Ovary (tissue), 9 donors: Measurements from ENCODE around the gene MARS2. TPM values are rescaled to one million over a fixed set of nuclear protein-coding genes. Genes with fewer than 3 reads are reported as not detected.
A peak's percentile ranks its signal among the peaks of the same experiment; 100 is the strongest.
"Not testable (repeated sequence)": the region's sequence is repeated elsewhere in the genome, so short reads cannot be mapped to it uniquely, and the experiment has no call there.

Source experiments
- DNase-seq, 5 donors: peaks; one replicate each; pipeline ENCODE4 v3.0.0-alpha.2; 2019 to 2020
- H3K27ac ChIP-seq, 2 donors: fragments of 200-600 bp; one replicate each; pipeline versions ENCODE4 v1.5.1 to v1.8.0; 2019 to 2022
- H3K27me3 ChIP-seq: fragments of 200-600 bp; one replicate; pipeline ENCODE4 v1.8.0; 2022
- H3K36me3 ChIP-seq: fragments of 200-600 bp; sonication (generic); one replicate; pipeline ENCODE4 v1.5.1; 2019
- H3K4me1 ChIP-seq: one replicate; pipeline ENCODE4 v1.8.1; 2013; ENCODE audit warnings: mild to moderate bottlenecking, moderate library complexity; ENCODE audit not compliant: insufficient read depth
- H3K4me3 ChIP-seq: fragments of 200-600 bp; sonication (generic); one replicate; pipeline ENCODE4 v1.5.1; 2017
- H3K9me3 ChIP-seq, 2 donors: fragments of 200-600 bp in 1 of 2; sonication (generic) in 1 of 2; one replicate each; pipeline versions ENCODE4 v1.5.1 to v1.8.1; 2013 to 2019; ENCODE audit warnings: mild to moderate bottlenecking in 1 of 2, moderate library complexity in 1 of 2
- EP300 ChIP-seq: sonication (generic); formaldehyde crosslinking; IDR thresholded peaks from one replicate; pipeline ENCODE4 v1.6.1; 2017; ENCODE audit warnings: antibody characterized with exemption
- POLR2A ChIP-seq: fragments of 450-650 bp; IDR thresholded peaks from one replicate; pipeline ENCODE4 v1.6.1; 2017; ENCODE audit warnings: antibody characterized with exemption, mild to moderate bottlenecking, moderate library complexity
- WGBS, 3 donors: extraction: QIAGEN DNeasy Blood & Tissue Kit in 1 of 3; methylation state at CpG; one replicate each; pipeline versions ENCODE4 v1.1.5 to v1.1.7; 2013 to 2017; 5-methylcytosine and 5-hydroxymethylcytosine counted together
- intact Hi-C, 4 donors: fragments of 100-400 bp; cut with DNase I; formaldehyde crosslinking; loops; one replicate each; pipeline versions ENCODE4 v1.11.0 to v1.15.1; 2022 to 2023
- polyA plus RNA-seq, 2 donors: library from polyadenylated mRNA; stranded (reverse); fragments of 200-250 nt in 1 of 2; fragments of 350-450 nt in 1 of 2; fragmentation: Illumina TruSeq in 1 of 2; extraction: RNeasy Lipid Tissue Mini Kit (QIAGEN cat#74804) in 1 of 2; gene quantifications; one replicate each; pipeline ENCODE4 v1.2.3, GENCODE V29; 2013 to 2014
- total RNA-seq, 7 donors: library from RNA; depleted of rRNA in 2 of 7; stranded (reverse); fragments of >200 nt in 2 of 7; fragmentation: NEBNext Ultra II Directional in 3 of 7; extraction: Animal tissue kit (Norgen Biotek cat#: 25700) in 3 of 7; gene quantifications; one replicate each; pipeline versions ENCODE4 v1.1.0 to v1.2.4, GENCODE V29; 2016 to 2023
- TF ChIP-seq, protein P1 (sequence below), 3 donors: fragments of 450-650 bp in 2 of 3; fragments of 200-600 bp in 1 of 3; IDR thresholded peaks; one replicate each; pipeline versions ENCODE4 v1.5.1 to v1.8.0; 2016 to 2022; ENCODE audit warnings: antibody characterized with exemption in 3 of 3, mild to moderate bottlenecking in 1 of 3
- donor health status: DM: no; HTN: no; CAD: no; lungs with moderate emphysema.
- donor health status: DM: no; HTN: no; CAD: no.
- donor health status: Bipolar disorder and iron deficiency.
- donor health status: DM: yes; HTN: yes; CAD: no.
- donor health status: DM: no; HTN: no; CAD: no.
- donor health status: DM: yes; HTN: yes; CAD: no.

Gene MARS2
- total and polyA plus RNA-seq, 9 donors = 1.8 to 7.7 (median 4.7) TPM

DNA sequence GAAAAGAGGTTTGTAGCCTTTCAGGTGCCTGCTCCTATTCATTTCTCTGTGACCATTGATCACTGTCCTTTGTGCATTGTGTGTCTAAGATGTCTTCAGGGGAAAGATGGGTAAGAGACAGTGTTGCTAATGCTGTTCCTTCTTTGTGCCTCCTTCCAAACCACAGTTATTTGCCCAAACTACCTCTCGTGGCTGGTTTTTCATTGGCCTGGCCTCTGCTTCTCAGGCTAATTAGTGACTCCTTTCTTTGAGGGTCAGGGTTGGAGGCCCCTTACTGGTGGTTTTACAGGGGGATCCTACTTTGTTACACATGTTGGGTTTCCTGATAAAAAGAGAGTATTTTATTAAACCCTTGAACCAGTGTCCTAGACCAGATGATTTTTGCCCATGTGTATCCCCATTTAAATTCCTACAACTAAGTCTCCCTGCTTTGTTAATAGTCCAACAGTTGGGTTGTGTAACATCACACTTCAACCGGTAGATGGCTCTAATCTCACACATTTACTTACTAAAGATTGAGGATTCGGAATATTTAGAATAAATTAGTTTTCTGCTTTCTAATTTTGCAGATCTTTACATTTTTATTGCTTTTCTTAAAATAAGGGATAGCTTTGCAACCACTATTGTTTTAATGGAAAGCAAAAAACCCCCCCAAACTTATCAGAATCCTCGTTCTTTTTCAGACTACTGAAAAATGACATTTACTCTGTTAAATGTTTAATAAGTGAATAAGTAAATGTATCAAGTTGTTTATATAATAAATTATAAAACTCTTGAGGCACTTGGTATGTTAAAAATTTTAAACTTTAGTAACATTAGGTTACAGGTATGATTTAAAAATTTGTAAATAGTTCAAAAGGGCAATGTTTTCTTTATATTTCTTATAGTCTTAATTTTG lies 2.4 kb downstream of the MARS2 start:
- WGBS, 3 donors = 5 to 9% (median 8%) methylated on average over 4 of the region's 4 CpGs
- Histone ChIP-seq H3K9me3 (no peaks in the 10 kb centered on the region), H3K36me3 (no peaks in the 10 kb centered on the region), H3K4me1 (peaks cover 9% of the 10 kb centered on the region), H3K4me3 (no peak overlapping the region), H3K27ac (no peak overlapping the region), H3K27me3 (peaks cover 2% of the 10 kb centered on the region)
- TF ChIP-seq, protein P1, sequence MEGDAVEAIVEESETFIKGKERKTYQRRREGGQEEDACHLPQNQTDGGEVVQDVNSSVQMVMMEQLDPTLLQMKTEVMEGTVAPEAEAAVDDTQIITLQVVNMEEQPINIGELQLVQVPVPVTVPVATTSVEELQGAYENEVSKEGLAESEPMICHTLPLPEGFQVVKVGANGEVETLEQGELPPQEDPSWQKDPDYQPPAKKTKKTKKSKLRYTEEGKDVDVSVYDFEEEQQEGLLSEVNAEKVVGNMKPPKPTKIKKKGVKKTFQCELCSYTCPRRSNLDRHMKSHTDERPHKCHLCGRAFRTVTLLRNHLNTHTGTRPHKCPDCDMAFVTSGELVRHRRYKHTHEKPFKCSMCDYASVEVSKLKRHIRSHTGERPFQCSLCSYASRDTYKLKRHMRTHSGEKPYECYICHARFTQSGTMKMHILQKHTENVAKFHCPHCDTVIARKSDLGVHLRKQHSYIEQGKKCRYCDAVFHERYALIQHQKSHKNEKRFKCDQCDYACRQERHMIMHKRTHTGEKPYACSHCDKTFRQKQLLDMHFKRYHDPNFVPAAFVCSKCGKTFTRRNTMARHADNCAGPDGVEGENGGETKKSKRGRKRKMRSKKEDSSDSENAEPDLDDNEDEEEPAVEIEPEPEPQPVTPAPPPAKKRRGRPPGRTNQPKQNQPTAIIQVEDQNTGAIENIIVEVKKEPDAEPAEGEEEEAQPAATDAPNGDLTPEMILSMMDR (IDR thresholded peaks at IDR 0.05) = peak; percentile 58 to 63 (median 63)
- TF ChIP-seq EP300 = no peak
- intact Hi-C loops = loop anchor here in 1 of 4 donors (10.0 kb wide), 1 partner anchor 193 kb away; the partner anchor contains the start of gene MOB4
- no peak for DNase-seq

DNA sequence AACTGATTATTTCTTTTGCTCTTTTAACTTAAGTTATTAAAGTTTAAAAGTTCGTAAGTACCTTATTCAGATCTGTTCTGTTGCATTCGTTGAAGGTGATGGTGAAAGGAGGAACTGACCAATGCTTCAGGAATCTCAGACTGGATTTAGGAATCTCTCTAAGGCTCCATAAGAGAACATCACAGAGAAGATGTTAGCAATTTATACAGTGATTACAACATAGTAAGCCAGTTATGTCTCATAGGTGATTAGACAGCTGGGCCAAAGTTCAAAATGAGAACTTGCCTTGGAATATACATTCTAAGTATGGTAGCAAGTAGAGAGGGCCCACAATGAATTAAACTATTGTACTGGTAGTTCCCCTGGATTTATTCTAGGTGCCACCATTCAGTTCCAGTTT lies 3.2 kb downstream of the MARS2 start:
- no peak overlapping the region for H3K27ac ChIP-seq
- H3K4me3 ChIP-seq = no peak overlapping the region
- peaks cover 2% of the 10 kb centered on the region for H3K27me3 ChIP-seq
- TF ChIP-seq, protein P1 (IDR thresholded peaks at IDR 0.05) = no peak
- TF ChIP-seq POLR2A = no peak
- no peak for TF ChIP-seq EP300
- H3K9me3 ChIP-seq = no peaks in the 10 kb centered on the region
- intact Hi-C loops = loop anchor here in 1 of 4 donors (10.0 kb wide), 1 partner anchor 194 kb away; the partner anchor contains the start of gene MOB4
- H3K36me3 ChIP-seq = no peaks in the 10 kb centered on the region
- peaks cover 9% of the 10 kb centered on the region for H3K4me1 ChIP-seq
- 46 to 57% (median 51%) methylated on average over 2 of the region's 2 CpGs for WGBS, 3 donors
- no peak for DNase-seq

DNA sequence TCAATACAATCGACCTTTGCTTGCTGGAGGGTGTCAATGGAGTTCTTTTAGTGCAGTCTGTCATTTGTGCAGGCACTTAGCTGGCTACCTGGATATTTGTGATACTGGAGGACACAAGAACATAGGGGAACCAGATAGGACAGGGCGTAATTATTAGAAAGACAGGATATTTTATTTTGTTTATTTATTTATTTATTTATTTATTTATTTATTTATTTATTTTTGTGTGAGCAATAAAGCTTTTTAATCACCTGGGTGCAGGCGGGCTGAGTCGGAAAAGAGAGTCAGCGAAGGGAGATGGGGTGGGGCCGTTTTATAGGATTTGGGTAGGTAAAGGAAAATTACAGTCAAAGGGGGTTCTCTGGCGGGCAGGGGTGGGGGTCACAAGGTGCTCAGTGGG lies 4.0 kb downstream of the MARS2 start:
- intact Hi-C loops = loop anchor here in 1 of 4 donors (10.0 kb wide), 1 partner anchor 194 kb away; the partner anchor contains the start of gene MOB4
- WGBS, 3 donors = 92 to 93% (median 93%) methylated on average over 7 of the region's 7 CpGs

DNA sequence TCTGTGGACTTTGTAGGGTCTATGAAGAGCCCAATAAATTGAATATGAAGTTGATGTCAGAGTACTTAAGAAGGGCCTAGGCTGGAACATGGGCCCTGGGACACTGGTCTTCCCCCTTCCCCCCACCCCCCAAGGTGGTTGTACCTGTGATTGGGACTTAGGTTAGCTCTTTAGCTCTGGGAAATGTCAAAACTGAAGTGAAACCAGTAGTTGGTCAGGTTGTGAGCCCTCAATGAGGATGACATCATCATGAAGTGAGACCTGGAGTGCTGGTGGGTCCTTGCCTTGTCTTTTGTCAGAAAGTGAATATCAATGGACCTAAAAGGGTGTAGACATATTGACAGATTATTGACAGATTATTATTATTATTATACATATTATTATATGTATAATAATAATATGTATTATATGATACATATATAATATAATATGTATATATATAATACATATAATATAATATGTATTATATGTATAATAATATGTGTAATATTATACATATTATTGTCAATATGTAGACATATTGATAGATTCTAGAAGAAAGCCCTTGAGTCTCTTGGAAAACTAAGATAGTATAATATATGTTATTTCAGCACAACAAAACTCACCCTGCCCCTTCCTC lies 5.4 kb downstream of the MARS2 start:
- intact Hi-C loops = no loop called here
- Histone ChIP-seq H3K27ac (no peak overlapping the region), H3K27me3 (no peaks in the 10 kb centered on the region), H3K4me3 (no peak overlapping the region), H3K4me1 (peaks cover 9% of the 10 kb centered on the region), H3K36me3 (no peaks in the 10 kb centered on the region), H3K9me3 (no peaks in the 10 kb centered on the region)
- no peak for DNase-seq
- TF ChIP-seq EP300 = no peak
- TF ChIP-seq, protein P1 (IDR thresholded peaks at IDR 0.05) = no peak
- no peak for TF ChIP-seq POLR2A

More for the DNA sequence above, 4.0 kb downstream of the MARS2 start:
- not testable (repeated sequence) for DNase-seq, H3K4me1 ChIP-seq, H3K27ac ChIP-seq, H3K9me3 ChIP-seq, H3K27me3 ChIP-seq, H3K36me3 ChIP-seq, H3K4me3 ChIP-seq

DNA sequence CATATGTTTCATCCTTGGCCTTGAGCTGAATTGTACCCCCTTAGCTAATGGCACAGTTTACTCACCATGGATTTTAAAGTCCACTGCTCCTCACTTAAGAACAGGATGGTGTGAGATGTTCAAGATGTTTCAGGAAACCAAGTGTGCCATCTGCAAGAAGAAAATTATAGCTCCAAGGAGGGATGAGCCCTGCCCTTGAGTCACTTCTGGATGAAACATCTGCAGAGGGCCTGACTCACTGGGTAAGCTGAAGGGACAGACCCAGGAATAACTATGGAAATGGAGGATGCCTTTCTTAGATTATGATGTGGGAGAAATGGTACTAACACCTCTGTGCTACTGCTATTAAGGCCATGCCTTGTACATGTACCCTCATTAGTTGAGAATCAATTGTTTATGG lies 6.4 kb downstream of the MARS2 start:
- no peaks in the 10 kb centered on the region for H3K9me3 ChIP-seq
- no peak for TF ChIP-seq POLR2A
- TF ChIP-seq, protein P1 (IDR thresholded peaks at IDR 0.05) = no peak
- TF ChIP-seq EP300 = no peak

More for the DNA sequence above, 6.4 kb downstream of the MARS2 start:
- H3K27me3 ChIP-seq = no peaks in the 10 kb centered on the region
- no peak for DNase-seq
- no peak overlapping the region for H3K4me3 ChIP-seq
- intact Hi-C loops = no loop called here
- H3K27ac ChIP-seq = no peak overlapping the region
- H3K4me1 ChIP-seq = peaks cover 6% of the 10 kb centered on the region
- no peaks in the 10 kb centered on the region for H3K36me3 ChIP-seq
